Calu3 (cell line): ENCODE data around the gene AGBL1. TPM values are rescaled to one million over a fixed set of nuclear protein-coding genes. Genes with fewer than 3 reads are reported as not detected.

ENCODE experiments used
- BruUV-seq: library from RNA; stranded (reverse); fragments of 400-500 nt; replicated peaks from 2 replicates; lab custom pipeline; 2021; lab: Mats Ljungman, UMichigan
- CTCF ChIA-PET: fragments of 300-600 bp; sonication (Branson Sonifier 250); formaldehyde crosslinking; loops from one replicate; lab custom pipeline; 2022; ENCODE audit warnings: antibody characterized with exemption; lab: Charles Lee
- DNase-seq: peaks from one replicate; pipeline ENCODE4 v3.0.0; 2022
- H3K27ac Mint-ChIP-seq: one replicate; pipeline ENCODE4 v1.8.0; 2022; ENCODE audit warnings: mixed read lengths; ENCODE audit not compliant: unreplicated experiment
- H3K27me3 Mint-ChIP-seq: one replicate; pipeline ENCODE4 v1.8.0; 2022; ENCODE audit warnings: mixed read lengths; ENCODE audit not compliant: unreplicated experiment
- H3K36me3 Mint-ChIP-seq: one replicate; pipeline ENCODE4 v1.8.0; 2022; ENCODE audit warnings: mild to moderate bottlenecking, moderate library complexity, mixed read lengths; ENCODE audit not compliant: insufficient read depth, unreplicated experiment
- H3K4me1 Mint-ChIP-seq: one replicate; pipeline ENCODE4 v1.8.0; 2022; ENCODE audit warnings: mild to moderate bottlenecking, low read depth, mixed read lengths; ENCODE audit not compliant: unreplicated experiment
- H3K4me3 Mint-ChIP-seq: one replicate; pipeline ENCODE4 v1.8.0; 2022; ENCODE audit warnings: mild to moderate bottlenecking, low read depth, moderate library complexity, mixed read lengths; ENCODE audit not compliant: unreplicated experiment
- H3K9me3 Mint-ChIP-seq: one replicate; pipeline ENCODE4 v1.8.0; 2022; ENCODE audit warnings: low read depth, mixed read lengths; ENCODE audit not compliant: unreplicated experiment
- CTCF ChIP-seq: fragments of 200-600 bp; IDR thresholded peaks from one replicate; pipeline ENCODE4 v1.8.0; 2022; ENCODE audit warnings: antibody characterized with exemption; ENCODE audit not compliant: unreplicated experiment
- intact Hi-C: fragments of 100-400 bp; cut with micrococcal nuclease; formaldehyde crosslinking; loops from one replicate; pipeline ENCODE4 v1.10.0; 2022; ENCODE audit not compliant: unreplicated experiment
- total RNA-seq: library from RNA; stranded (reverse); gene quantifications from 2 replicates; pipeline ENCODE4 v1.2.3, GENCODE V29; 2022

Gene AGBL1
- total RNA-seq, 1 experiment from 2014 or later: not detected

- H3K9me3 Mint-ChIP-seq: peaks cover 26% of the 10 kb centered on the region
- no peak for DNase-seq
- CTCF ChIA-PET: no interaction called here
- H3K4me1 Mint-ChIP-seq: no peaks in the 10 kb centered on the region
- TF ChIP-seq CTCF: no peak
- H3K36me3 Mint-ChIP-seq: no peaks in the 10 kb centered on the region
- no peak overlapping the region for H3K27ac Mint-ChIP-seq
- BruUV-seq: no TSS peak
- no peaks in the 10 kb centered on the region for H3K27me3 Mint-ChIP-seq
- intact Hi-C loops: no loop called here
- H3K4me3 Mint-ChIP-seq: no peak overlapping the region
Measured at GRCh38 chr15:86765281-86765680, 685.6 kb downstream of the AGBL1 start.

- no peak for DNase-seq
- no peaks in the 10 kb centered on the region for H3K36me3 Mint-ChIP-seq
Measured at GRCh38 chr15:86772369-86773059, 692.8 kb downstream of the AGBL1 start.

GRCh38 chr15:86773736-86774135, 694.1 kb downstream of the AGBL1 start:
- DNase-seq: no peak
- H3K4me1 Mint-ChIP-seq: no peaks in the 10 kb centered on the region
- H3K4me3 Mint-ChIP-seq: no peak overlapping the region
- TF ChIP-seq CTCF: no peak
- intact Hi-C loops: no loop called here
- no peaks in the 10 kb centered on the region for H3K27me3 Mint-ChIP-seq
- BruUV-seq: no TSS peak
- no peak overlapping the region for H3K27ac Mint-ChIP-seq
- CTCF ChIA-PET: no interaction called here
- no peaks in the 10 kb centered on the region for H3K36me3 Mint-ChIP-seq
- H3K9me3 Mint-ChIP-seq: peaks cover 21% of the 10 kb centered on the region

More at GRCh38 chr15:86772369-86773059, 692.8 kb downstream of the AGBL1 start:
- Mint-ChIP-seq H3K4me3 (no peak overlapping the region), H3K9me3 (peaks cover 19% of the 10 kb centered on the region), H3K27ac (no peak overlapping the region), H3K4me1 (no peaks in the 10 kb centered on the region), H3K27me3 (no peaks in the 10 kb centered on the region)
- CTCF ChIA-PET: no interaction called here
- TF ChIP-seq CTCF: no peak
- intact Hi-C loops: no loop called here
- no TSS peak for BruUV-seq

- no peaks in the 10 kb centered on the region for H3K4me1 Mint-ChIP-seq
- H3K9me3 Mint-ChIP-seq: peaks cover 24% of the 10 kb centered on the region
- intact Hi-C loops: no loop called here
- no peak overlapping the region for H3K4me3 Mint-ChIP-seq
- no peak overlapping the region for H3K27ac Mint-ChIP-seq
- no peak for DNase-seq
- no peaks in the 10 kb centered on the region for H3K27me3 Mint-ChIP-seq
- BruUV-seq: no TSS peak
- no peaks in the 10 kb centered on the region for H3K36me3 Mint-ChIP-seq
- CTCF ChIA-PET: no interaction called here
- TF ChIP-seq CTCF: no peak
Measured at GRCh38 chr15:86776145-86776544, 696.5 kb downstream of the AGBL1 start.
